ENCODE data around the gene PIK3C3. TPM values are rescaled to one million over a fixed set of nuclear protein-coding genes. Genes with fewer than 3 reads are reported as not detected.

PIK3C3 gene
- total RNA-seq, 1 experiment from 2014 or later, result 50.8 TPM

GRCh38 chr18:42072407-42072806 lies 117.4 kb downstream of the PIK3C3 start:
- Histone ChIP-seq H3K4me1 (ENCODE audit: insufficient read depth, low read length, poor library complexity, severe bottlenecking) (no peaks in the 10 kb centered on the region), H3K36me3 (ENCODE audit: insufficient read depth, low read length, poor library complexity, severe bottlenecking) (no peaks in the 10 kb centered on the region), H3K27ac (ENCODE audit: low read depth, low read length, poor library complexity, severe bottlenecking) (no peak overlapping the region), H3K4me3 (ENCODE audit: low read depth, low read length, poor library complexity, severe bottlenecking) (no peak overlapping the region), H3K27me3 (replicated peaks; ENCODE audit: insufficient read depth, low read depth, low read length, poor library complexity) (no peaks in the 10 kb centered on the region), H3K9me3 (ENCODE audit: low read depth, low read length, poor library complexity, severe bottlenecking) (no peaks in the 10 kb centered on the region)
- no TSS peak for BruUV-seq (replicated peaks)
- ChIA-PET CTCF (no interaction called here), POLR2A (ENCODE audit: low non-redundant PET) (no interaction called here)
- no peak for DNase-seq (ENCODE audit: low spot score)
- no peak for TF ChIP-seq EZH2 (IDR thresholded peaks at IDR 0.05; ENCODE audit: borderline replicate concordance, low read depth, low read length, poor library complexity, severe bottlenecking)
- TF ChIP-seq, protein P1, sequence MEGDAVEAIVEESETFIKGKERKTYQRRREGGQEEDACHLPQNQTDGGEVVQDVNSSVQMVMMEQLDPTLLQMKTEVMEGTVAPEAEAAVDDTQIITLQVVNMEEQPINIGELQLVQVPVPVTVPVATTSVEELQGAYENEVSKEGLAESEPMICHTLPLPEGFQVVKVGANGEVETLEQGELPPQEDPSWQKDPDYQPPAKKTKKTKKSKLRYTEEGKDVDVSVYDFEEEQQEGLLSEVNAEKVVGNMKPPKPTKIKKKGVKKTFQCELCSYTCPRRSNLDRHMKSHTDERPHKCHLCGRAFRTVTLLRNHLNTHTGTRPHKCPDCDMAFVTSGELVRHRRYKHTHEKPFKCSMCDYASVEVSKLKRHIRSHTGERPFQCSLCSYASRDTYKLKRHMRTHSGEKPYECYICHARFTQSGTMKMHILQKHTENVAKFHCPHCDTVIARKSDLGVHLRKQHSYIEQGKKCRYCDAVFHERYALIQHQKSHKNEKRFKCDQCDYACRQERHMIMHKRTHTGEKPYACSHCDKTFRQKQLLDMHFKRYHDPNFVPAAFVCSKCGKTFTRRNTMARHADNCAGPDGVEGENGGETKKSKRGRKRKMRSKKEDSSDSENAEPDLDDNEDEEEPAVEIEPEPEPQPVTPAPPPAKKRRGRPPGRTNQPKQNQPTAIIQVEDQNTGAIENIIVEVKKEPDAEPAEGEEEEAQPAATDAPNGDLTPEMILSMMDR (conservative IDR thresholded peaks at IDR 0.05; ENCODE audit: low read depth, low read length), result 0 out of 2 replicates have a peak, but pooled peaks have one; percentile 34
- intact Hi-C loops (cut with micrococcal nuclease; ENCODE audit: unreplicated experiment), result no loop called here

DNA sequence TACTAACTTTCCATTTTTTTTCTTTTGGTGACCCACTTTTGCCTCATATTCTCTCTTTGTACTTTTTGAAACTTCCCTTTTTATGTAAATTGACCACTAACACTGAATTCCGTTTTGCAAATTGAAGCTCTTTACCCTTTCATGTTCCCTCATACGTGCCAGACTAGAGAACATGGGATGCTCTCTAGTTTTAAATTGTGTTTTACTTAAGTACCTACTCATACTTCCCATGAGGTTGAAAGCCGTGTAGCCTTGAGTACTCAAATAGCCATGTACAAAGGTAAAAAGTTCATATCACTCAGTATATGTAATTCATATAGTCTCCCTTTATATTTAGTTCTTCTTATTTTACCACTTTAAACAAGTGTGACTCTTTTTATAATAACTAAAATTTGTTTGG lies 119.7 kb downstream of the PIK3C3 start:
- intact Hi-C loops (cut with micrococcal nuclease; ENCODE audit: unreplicated experiment), result no loop called here
- no peak overlapping the region for H3K4me3 ChIP-seq (ENCODE audit: low read depth, low read length, poor library complexity, severe bottlenecking)
- H3K9me3 ChIP-seq (ENCODE audit: low read depth, low read length, poor library complexity, severe bottlenecking), result no peaks in the 10 kb centered on the region
- H3K36me3 ChIP-seq (ENCODE audit: insufficient read depth, low read length, poor library complexity, severe bottlenecking), result no peaks in the 10 kb centered on the region
- ChIA-PET CTCF (no interaction called here), POLR2A (ENCODE audit: low non-redundant PET) (no interaction called here)
- H3K27me3 ChIP-seq (replicated peaks; ENCODE audit: insufficient read depth, low read depth, low read length, poor library complexity), result no peaks in the 10 kb centered on the region
- no peaks in the 10 kb centered on the region for H3K4me1 ChIP-seq (ENCODE audit: insufficient read depth, low read length, poor library complexity, severe bottlenecking)
- no peak for DNase-seq (ENCODE audit: low spot score)
- TF ChIP-seq EZH2 (IDR thresholded peaks at IDR 0.05; ENCODE audit: borderline replicate concordance, low read depth, low read length, poor library complexity, severe bottlenecking), result no peak
- TF ChIP-seq, protein P1 (conservative IDR thresholded peaks at IDR 0.05; ENCODE audit: low read depth, low read length), result no peak
- no TSS peak for BruUV-seq (replicated peaks)
- no peak overlapping the region for H3K27ac ChIP-seq (ENCODE audit: low read depth, low read length, poor library complexity, severe bottlenecking)

GRCh38 chr18:42078711-42079110 lies 123.7 kb downstream of the PIK3C3 start:
- no peaks in the 10 kb centered on the region for H3K4me1 ChIP-seq (ENCODE audit: insufficient read depth, low read length, poor library complexity, severe bottlenecking)
- ChIA-PET CTCF (no interaction called here), POLR2A (ENCODE audit: low non-redundant PET) (no interaction called here)
- intact Hi-C loops (cut with micrococcal nuclease; ENCODE audit: unreplicated experiment), result no loop called here
- H3K36me3 ChIP-seq (ENCODE audit: insufficient read depth, low read length, poor library complexity, severe bottlenecking), result no peaks in the 10 kb centered on the region
- no TSS peak for BruUV-seq (replicated peaks)
- no peak for TF ChIP-seq EZH2 (IDR thresholded peaks at IDR 0.05; ENCODE audit: borderline replicate concordance, low read depth, low read length, poor library complexity, severe bottlenecking)
- TF ChIP-seq, protein P1 (conservative IDR thresholded peaks at IDR 0.05; ENCODE audit: low read depth, low read length), result no peak
- no peak overlapping the region for H3K27ac ChIP-seq (ENCODE audit: low read depth, low read length, poor library complexity, severe bottlenecking)
- H3K27me3 ChIP-seq (replicated peaks; ENCODE audit: insufficient read depth, low read depth, low read length, poor library complexity), result no peaks in the 10 kb centered on the region
- H3K9me3 ChIP-seq (ENCODE audit: low read depth, low read length, poor library complexity, severe bottlenecking), result no peaks in the 10 kb centered on the region
- no peak overlapping the region for H3K4me3 ChIP-seq (ENCODE audit: low read depth, low read length, poor library complexity, severe bottlenecking)
- DNase-seq (ENCODE audit: low spot score), result no peak

All from A673 (cell line).